ENCODE results near the gene TLE4. TPM values are rescaled to one million over a fixed set of nuclear protein-coding genes. Genes with fewer than 3 reads are reported as not detected.

Gene TLE4
- total RNA-seq, 4 donors from 2014 or later: 30.1 to 52.5 (median 38.1) TPM

DNA sequence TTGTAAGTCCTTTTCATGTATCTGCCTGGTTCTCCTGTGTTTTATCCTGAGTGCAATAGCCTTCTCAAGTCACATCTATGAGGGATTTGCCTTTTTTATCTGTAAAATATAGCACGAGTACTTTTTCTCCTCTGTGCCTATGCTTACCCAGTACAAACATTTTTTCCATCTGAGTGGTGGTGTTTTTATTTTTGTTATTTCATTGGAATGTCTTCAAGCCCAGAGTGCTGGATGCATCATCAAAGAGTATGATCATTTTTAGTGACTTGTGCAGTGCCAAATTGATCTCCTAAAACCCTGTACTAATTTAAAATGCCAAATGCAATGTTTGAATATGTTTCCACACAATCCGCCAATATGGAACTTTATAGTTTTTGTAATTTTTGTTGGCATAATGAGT is 86.1 kb downstream of the TLE4 start:
- Histone ChIP-seq H3K27me3 (no peaks in the 10 kb centered on the region), H3K4me3 (no peak overlapping the region), H3K4me1 (peaks cover 0 to 14% (median under 1%) of the 10 kb centered on the region in 3 donors), H3K9me3 (no peaks in the 10 kb centered on the region), H3K36me3 (peaks cover 0 to 39% (median 0%) of the 10 kb centered on the region in 3 donors), H3K27ac (no peak overlapping the region)
- no peak for TF ChIP-seq POLR2A (IDR thresholded peaks at IDR 0.05)
- TF ChIP-seq, protein P1, sequence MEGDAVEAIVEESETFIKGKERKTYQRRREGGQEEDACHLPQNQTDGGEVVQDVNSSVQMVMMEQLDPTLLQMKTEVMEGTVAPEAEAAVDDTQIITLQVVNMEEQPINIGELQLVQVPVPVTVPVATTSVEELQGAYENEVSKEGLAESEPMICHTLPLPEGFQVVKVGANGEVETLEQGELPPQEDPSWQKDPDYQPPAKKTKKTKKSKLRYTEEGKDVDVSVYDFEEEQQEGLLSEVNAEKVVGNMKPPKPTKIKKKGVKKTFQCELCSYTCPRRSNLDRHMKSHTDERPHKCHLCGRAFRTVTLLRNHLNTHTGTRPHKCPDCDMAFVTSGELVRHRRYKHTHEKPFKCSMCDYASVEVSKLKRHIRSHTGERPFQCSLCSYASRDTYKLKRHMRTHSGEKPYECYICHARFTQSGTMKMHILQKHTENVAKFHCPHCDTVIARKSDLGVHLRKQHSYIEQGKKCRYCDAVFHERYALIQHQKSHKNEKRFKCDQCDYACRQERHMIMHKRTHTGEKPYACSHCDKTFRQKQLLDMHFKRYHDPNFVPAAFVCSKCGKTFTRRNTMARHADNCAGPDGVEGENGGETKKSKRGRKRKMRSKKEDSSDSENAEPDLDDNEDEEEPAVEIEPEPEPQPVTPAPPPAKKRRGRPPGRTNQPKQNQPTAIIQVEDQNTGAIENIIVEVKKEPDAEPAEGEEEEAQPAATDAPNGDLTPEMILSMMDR (IDR thresholded peaks at IDR 0.05): no peak
- 89% methylated on average over 2 of the region's 2 CpGs for WGBS, 2 donors
- intact Hi-C loops (cut with DNase I): no loop called here
- no peak for DNase-seq

DNA sequence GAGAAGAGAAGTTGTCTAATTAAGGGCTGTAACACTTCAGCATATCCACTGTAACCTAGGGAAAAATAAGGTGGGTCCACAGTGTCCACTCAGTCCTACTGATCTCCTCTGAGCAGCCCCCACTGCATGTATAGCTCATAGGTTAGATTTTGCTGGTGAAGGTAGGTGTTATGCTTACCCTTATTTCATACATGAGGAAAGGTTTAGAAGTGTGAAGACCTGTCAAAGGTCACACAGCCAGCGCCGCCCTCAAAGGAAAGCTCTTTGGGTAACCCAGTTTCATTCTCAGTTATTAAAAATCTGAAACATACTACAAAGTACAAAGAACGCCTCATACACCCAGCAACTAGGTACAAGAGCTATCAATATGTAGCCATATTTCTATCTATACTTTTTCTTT is 87.2 kb downstream of the TLE4 start:
- Histone ChIP-seq H3K36me3 (peaks cover 0 to 32% (median 0%) of the 10 kb centered on the region in 3 donors), H3K27me3 (no peaks in the 10 kb centered on the region), H3K27ac (no peak overlapping the region), H3K4me3 (no peak overlapping the region), H3K9me3 (no peaks in the 10 kb centered on the region), H3K4me1 (peaks cover 3 to 24% (median 6%) of the 10 kb centered on the region in 3 donors)
- DNase-seq: no peak
- 86 to 91% methylated on average over 3 of the region's 3 CpGs for WGBS, 2 donors
- intact Hi-C loops (cut with DNase I): no loop called here
- TF ChIP-seq POLR2A (IDR thresholded peaks at IDR 0.05): no peak
- TF ChIP-seq, protein P1 (IDR thresholded peaks at IDR 0.05): no peak

DNA sequence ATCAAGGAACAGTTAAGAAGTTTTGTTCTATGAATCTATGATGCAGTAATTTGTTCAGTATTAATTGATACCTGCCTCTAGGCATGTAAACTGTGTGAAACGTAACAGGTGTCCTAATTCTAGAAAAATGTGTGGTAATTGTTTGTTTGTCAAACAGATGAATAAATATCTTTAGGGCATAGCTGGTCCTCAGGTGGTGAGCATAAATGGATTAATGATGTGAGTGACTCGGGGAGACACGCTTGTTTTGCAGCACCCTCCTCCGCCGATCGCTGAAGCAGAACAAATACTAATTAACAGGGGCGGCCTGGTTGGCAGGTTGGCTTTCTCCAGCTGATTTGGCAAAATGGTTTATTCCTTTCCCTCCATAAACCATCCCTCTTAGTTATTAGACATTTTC is 88.8 kb downstream of the TLE4 start:
- 91 to 96% methylated on average over 7 of the region's 7 CpGs for WGBS, 2 donors
- H3K9me3 ChIP-seq: no peaks in the 10 kb centered on the region
- TF ChIP-seq, protein P1 (IDR thresholded peaks at IDR 0.05): no peak
- no peak for TF ChIP-seq POLR2A (IDR thresholded peaks at IDR 0.05)
- H3K4me1 ChIP-seq: peaks cover 3 to 38% (median 6%) of the 10 kb centered on the region in 3 donors
- peaks cover 0 to 20% (median 0%) of the 10 kb centered on the region in 3 donors for H3K36me3 ChIP-seq
- DNase-seq: no peak
- no peak overlapping the region for H3K4me3 ChIP-seq
- H3K27ac ChIP-seq: no peak overlapping the region
- no peaks in the 10 kb centered on the region for H3K27me3 ChIP-seq
- intact Hi-C loops (cut with DNase I): no loop called here

DNA sequence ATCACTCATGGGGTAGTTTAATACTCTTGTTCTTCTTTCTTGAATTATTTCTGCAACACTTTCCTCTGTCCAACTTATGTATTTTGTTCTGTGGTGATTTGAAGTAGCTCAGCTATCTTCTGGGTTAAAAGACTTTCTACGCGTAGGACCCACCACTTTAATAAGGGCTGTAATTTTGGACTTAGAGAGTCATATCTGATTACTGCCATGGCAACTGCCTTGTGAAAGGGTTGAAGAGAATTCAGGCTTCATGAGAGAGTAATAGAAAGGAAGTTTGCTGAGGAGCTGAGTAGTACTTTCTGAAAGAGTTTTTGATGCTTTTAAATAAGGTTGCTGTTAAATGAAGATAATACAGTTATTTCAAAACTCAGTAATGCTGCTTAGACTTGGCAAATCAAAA is 89.5 kb downstream of the TLE4 start:
- no peak for DNase-seq
- no peaks in the 10 kb centered on the region for H3K27me3 ChIP-seq
- peaks cover 3 to 40% (median 6%) of the 10 kb centered on the region in 3 donors for H3K4me1 ChIP-seq
- no peak overlapping the region for H3K27ac ChIP-seq
- no peak overlapping the region for H3K4me3 ChIP-seq
- intact Hi-C loops (cut with DNase I): no loop called here
- TF ChIP-seq, protein P1 (IDR thresholded peaks at IDR 0.05): no peak
- no peak for TF ChIP-seq POLR2A (IDR thresholded peaks at IDR 0.05)
- 88 to 93% methylated on average over 2 of the region's 2 CpGs for WGBS, 2 donors
- no peaks in the 10 kb centered on the region for H3K9me3 ChIP-seq
- peaks cover 0 to 14% (median 0%) of the 10 kb centered on the region in 3 donors for H3K36me3 ChIP-seq

DNA sequence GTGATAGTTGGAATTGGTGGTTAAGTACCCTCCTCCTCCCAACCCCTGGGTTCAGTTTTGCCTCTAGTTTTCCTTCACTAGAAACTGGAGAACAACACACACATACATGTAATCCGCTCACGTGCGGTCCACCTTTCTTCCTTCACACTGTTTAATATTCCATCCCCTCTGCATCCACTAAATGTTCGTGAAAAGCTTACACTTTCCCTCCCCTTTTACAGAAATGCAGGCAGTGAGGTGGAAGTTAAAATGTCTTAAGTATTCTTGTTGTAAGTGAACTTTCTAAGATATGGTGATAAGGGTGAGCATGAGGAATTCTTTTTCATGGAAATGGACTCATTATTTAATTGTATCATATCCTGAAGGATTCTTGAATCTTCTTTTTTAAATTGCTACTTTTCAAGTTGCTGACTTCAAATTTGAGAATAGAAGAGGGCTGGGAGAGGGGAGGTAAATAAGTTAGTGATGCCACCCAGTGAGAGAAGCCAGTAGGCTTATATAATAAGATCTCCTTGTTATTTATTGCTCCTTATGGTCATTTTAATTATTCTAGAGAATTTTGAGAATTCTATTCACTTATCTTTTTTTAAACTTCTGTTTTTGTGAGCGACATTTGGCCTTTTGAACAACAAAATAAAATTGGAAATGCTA is 90.2 kb downstream of the TLE4 start:
- Histone ChIP-seq H3K4me1 (peaks cover 3 to 45% (median 6%) of the 10 kb centered on the region in 3 donors), H3K9me3 (no peaks in the 10 kb centered on the region), H3K4me3 (no peak overlapping the region), H3K27ac (peak overlapping the region in 1 of 4 donors; percentile 50), H3K36me3 (peaks cover 0 to 9% (median 0%) of the 10 kb centered on the region in 3 donors), H3K27me3 (no peaks in the 10 kb centered on the region)
- WGBS, 2 donors: 80 to 82% methylated on average over 5 of the region's 5 CpGs
- no peak for DNase-seq
- TF ChIP-seq, protein P1 (IDR thresholded peaks at IDR 0.05): no peak
- no peak for TF ChIP-seq POLR2A (IDR thresholded peaks at IDR 0.05)
- intact Hi-C loops (cut with DNase I): no loop called here

Measured in esophagus squamous epithelium (tissue), 5 donors.